NCI-H1417 (cell line): ENCODE data around the gene FOXQ1.
"Not testable (repeated sequence)": the region's sequence is repeated elsewhere in the genome, so short reads cannot be mapped to it uniquely, and the experiment has no call there.

ENCODE experiments used
- DNase-seq, 3 experiments: peaks; one replicate each; lab custom pipeline; 2025; lab: John Stamatoyannopoulos, UW

FOXQ1 gene

GRCh38 chr6:1322156-1322555 is 10.3 kb downstream of the FOXQ1 start:
- DNase-seq, result no peak

GRCh38 chr6:1322696-1323219 is 10.9 kb downstream of the FOXQ1 start:
- DNase-seq, result no peak

GRCh38 chr6:1324936-1325335 is 13.0 kb downstream of the FOXQ1 start:
- DNase-seq, result no peak

- DNase-seq, result no peak
Measured at GRCh38 chr6:1325461-1326309, 13.8 kb downstream of the FOXQ1 start.

GRCh38 chr6:1326535-1327121 is 14.7 kb downstream of the FOXQ1 start:
- no peak for DNase-seq

- DNase-seq, result no peak
Measured at GRCh38 chr6:1327630-1328029, 15.7 kb downstream of the FOXQ1 start.

- DNase-seq, result no peak
Measured at GRCh38 chr6:1328129-1328800, 16.4 kb downstream of the FOXQ1 start.

GRCh38 chr6:1329708-1330107 is 17.8 kb downstream of the FOXQ1 start:
- no peak for DNase-seq

GRCh38 chr6:1334684-1335083 is 22.8 kb downstream of the FOXQ1 start:
- DNase-seq, result no peak

GRCh38 chr6:1335367-1336037 is 23.6 kb downstream of the FOXQ1 start:
- peak in 1 of 3 experiments; percentile 4 for DNase-seq

GRCh38 chr6:1336246-1336843 is 24.4 kb downstream of the FOXQ1 start:
- DNase-seq, result peak in 1 of 3 experiments; percentile 18

- no peak for DNase-seq
Measured at GRCh38 chr6:1337791-1338190, 25.9 kb downstream of the FOXQ1 start.

GRCh38 chr6:1346101-1346500 is 34.2 kb downstream of the FOXQ1 start:
- DNase-seq, result no peak

GRCh38 chr6:1346558-1347091 is 34.7 kb downstream of the FOXQ1 start:
- DNase-seq, result no peak

GRCh38 chr6:1347161-1347560 is 35.3 kb downstream of the FOXQ1 start:
- no peak for DNase-seq

- DNase-seq, result peak in 2 of 3 experiments; percentile 6 to 32
Measured at GRCh38 chr6:1348675-1349074, 36.8 kb downstream of the FOXQ1 start.

GRCh38 chr6:1349655-1350054 is 37.8 kb downstream of the FOXQ1 start:
- DNase-seq, result no peak

GRCh38 chr6:1351381-1352008 is 39.6 kb downstream of the FOXQ1 start:
- DNase-seq, result no peak

- not testable (repeated sequence) for DNase-seq
Measured at GRCh38 chr6:1355068-1355467, 43.2 kb downstream of the FOXQ1 start.

GRCh38 chr6:1361717-1362116 is 49.8 kb downstream of the FOXQ1 start:
- not testable (repeated sequence) for DNase-seq

GRCh38 chr6:1362643-1363042 is 50.7 kb downstream of the FOXQ1 start:
- no peak for DNase-seq
